ENCODE results near the gene ZNF831.

- no peak for TF ChIP-seq NFYB (CRISPR knock-in tag; conservative IDR thresholded peaks at IDR 0.05; ENCODE audit: low read depth)
- no peak for TF ChIP-seq TEAD4 (CRISPR knock-in tag; IDR thresholded peaks at IDR 0.05)
- TF ChIP-seq, protein P1, sequence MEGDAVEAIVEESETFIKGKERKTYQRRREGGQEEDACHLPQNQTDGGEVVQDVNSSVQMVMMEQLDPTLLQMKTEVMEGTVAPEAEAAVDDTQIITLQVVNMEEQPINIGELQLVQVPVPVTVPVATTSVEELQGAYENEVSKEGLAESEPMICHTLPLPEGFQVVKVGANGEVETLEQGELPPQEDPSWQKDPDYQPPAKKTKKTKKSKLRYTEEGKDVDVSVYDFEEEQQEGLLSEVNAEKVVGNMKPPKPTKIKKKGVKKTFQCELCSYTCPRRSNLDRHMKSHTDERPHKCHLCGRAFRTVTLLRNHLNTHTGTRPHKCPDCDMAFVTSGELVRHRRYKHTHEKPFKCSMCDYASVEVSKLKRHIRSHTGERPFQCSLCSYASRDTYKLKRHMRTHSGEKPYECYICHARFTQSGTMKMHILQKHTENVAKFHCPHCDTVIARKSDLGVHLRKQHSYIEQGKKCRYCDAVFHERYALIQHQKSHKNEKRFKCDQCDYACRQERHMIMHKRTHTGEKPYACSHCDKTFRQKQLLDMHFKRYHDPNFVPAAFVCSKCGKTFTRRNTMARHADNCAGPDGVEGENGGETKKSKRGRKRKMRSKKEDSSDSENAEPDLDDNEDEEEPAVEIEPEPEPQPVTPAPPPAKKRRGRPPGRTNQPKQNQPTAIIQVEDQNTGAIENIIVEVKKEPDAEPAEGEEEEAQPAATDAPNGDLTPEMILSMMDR (IDR thresholded peaks at IDR 0.05) = no peak
- TF ChIP-seq MAX (CRISPR knock-in tag; IDR thresholded peaks at IDR 0.05) = no peak
- no peak for TF ChIP-seq ZNF121 (CRISPR knock-in tag; IDR thresholded peaks at IDR 0.05)
- no peak for TF ChIP-seq CREM (CRISPR knock-in tag; IDR thresholded peaks at IDR 0.05)
Measured at GRCh38 chr20:59193325-59193724, 29.7 kb downstream of the ZNF831 start.

Measured in WTC11 (cell line).